ENCODE data around the gene ZNF112.

- TF ChIP-seq CTCF (IDR thresholded peaks at IDR 0.05) (no peak), POLR2A (IDR thresholded peaks at IDR 0.05) (peak in 1 of 2 donors; percentile 46)
These were observed at the start of gene ZNF112 for GRCh38 chr19:44356383-44357111.
